HG02678 (cell line): ENCODE measurements around the gene NAV1.
"Not testable (repeated sequence)": the region's sequence is repeated elsewhere in the genome, so short reads cannot be mapped to it uniquely, and the experiment has no call there.

Source experiments
- ATAC-seq: cut with Tn5 transposase; IDR thresholded peaks from one replicate; pipeline ENCODE4 v1.9.1; 2021; ENCODE audit warnings: mild to moderate bottlenecking, moderate library complexity; ENCODE audit not compliant: unreplicated experiment

The NAV1 gene

GRCh38 chr1:201562659-201563405 lies 23.9 kb downstream of the NAV1 start:
- ATAC-seq: no peak

GRCh38 chr1:201563406-201563780 lies 24.5 kb downstream of the NAV1 start:
- ATAC-seq: no peak

GRCh38 chr1:201563941-201564340 lies 25.0 kb downstream of the NAV1 start:
- no peak for ATAC-seq

- no peak for ATAC-seq
These were observed 26.2 kb downstream of the NAV1 start for GRCh38 chr1:201565024-201565730.

GRCh38 chr1:201565771-201566528 lies 27.0 kb downstream of the NAV1 start:
- ATAC-seq: no peak

- no peak for ATAC-seq
These were observed 27.5 kb downstream of the NAV1 start for GRCh38 chr1:201566529-201566823.

- no peak for ATAC-seq
These were observed 28.2 kb downstream of the NAV1 start for GRCh38 chr1:201566933-201567801.

GRCh38 chr1:201568265-201568664 lies 29.3 kb downstream of the NAV1 start:
- ATAC-seq: no peak

- ATAC-seq: no peak
These were observed 29.9 kb downstream of the NAV1 start for GRCh38 chr1:201568859-201569294.

GRCh38 chr1:201570181-201570885 lies 31.4 kb downstream of the NAV1 start:
- ATAC-seq: no peak

GRCh38 chr1:201570886-201571624 lies 32.1 kb downstream of the NAV1 start:
- ATAC-seq: no peak

- no peak for ATAC-seq
These were observed 34.1 kb downstream of the NAV1 start for GRCh38 chr1:201573030-201573429.

- ATAC-seq: no peak
These were observed 35.0 kb downstream of the NAV1 start for GRCh38 chr1:201573923-201574322.

GRCh38 chr1:201575912-201576311 lies 37.0 kb downstream of the NAV1 start:
- ATAC-seq: no peak

GRCh38 chr1:201576914-201577313 lies 38.0 kb downstream of the NAV1 start:
- no peak for ATAC-seq

GRCh38 chr1:201578008-201578888 lies 39.3 kb downstream of the NAV1 start:
- no peak for ATAC-seq

GRCh38 chr1:201581371-201581770 lies 42.4 kb downstream of the NAV1 start:
- ATAC-seq: not testable (repeated sequence)

- no peak for ATAC-seq
These were observed 43.9 kb downstream of the NAV1 start for GRCh38 chr1:201582705-201583442.
